Colonic mucosa (tissue), 4 donors: ENCODE data around the gene BFSP1. TPM values are rescaled to one million over a fixed set of nuclear protein-coding genes. Genes with fewer than 3 reads are reported as not detected.

Source experiments
- DNase-seq: peaks from one replicate; pipeline ENCODE4 v3.0.0-alpha.2; 2020
- H3K27ac ChIP-seq: fragments of 200-600 bp; one replicate; pipeline ENCODE4 v1.8.0; 2021
- H3K27me3 ChIP-seq: fragments of 200-600 bp; one replicate; pipeline ENCODE4 v1.8.0; 2021
- H3K36me3 ChIP-seq: fragments of 200-600 bp; one replicate; pipeline ENCODE4 v1.8.0; 2021
- H3K4me1 ChIP-seq: fragments of 200-600 bp; one replicate; pipeline ENCODE4 v1.8.0; 2021; ENCODE audit warnings: mild to moderate bottlenecking
- H3K4me3 ChIP-seq: fragments of 200-600 bp; one replicate; pipeline ENCODE4 v1.8.0; 2021
- H3K9ac ChIP-seq, 2 donors: one replicate each; pipeline ENCODE4 v1.7.0; 2013; ENCODE audit warnings: control low read depth in 2 of 2, low read depth in 2 of 2, low read length in 2 of 2
- H3K9me3 ChIP-seq: fragments of 200-600 bp; one replicate; pipeline ENCODE4 v1.8.0; 2021
- intact Hi-C: fragments of 100-400 bp; cut with DNase I; formaldehyde crosslinking; loops from one replicate; pipeline ENCODE4 v1.14.1; 2022
- total RNA-seq, 2 donors: library from RNA; stranded (reverse); fragmentation: NEBNext Ultra II Directional in 1 of 2; extraction: Animal tissue kit (Norgen Biotek cat#: 25700) in 1 of 2; gene quantifications; one replicate each; pipeline ENCODE4 v1.2.1, GENCODE V29; 2021
- TF ChIP-seq, protein P1 (sequence below): fragments of 200-600 bp; IDR thresholded peaks from one replicate; pipeline ENCODE4 v1.8.0; 2022; ENCODE audit warnings: antibody characterized with exemption, mild to moderate bottlenecking
- donor health status: healthy.
- donor health status: DM: no; HTN: no; CAD: no.
- donor health status: DM: no; HTN: no; CAD: no.

Gene BFSP1
- total RNA-seq, 2 donors from 2014 or later, result 0.50 to 0.59 TPM

DNA sequence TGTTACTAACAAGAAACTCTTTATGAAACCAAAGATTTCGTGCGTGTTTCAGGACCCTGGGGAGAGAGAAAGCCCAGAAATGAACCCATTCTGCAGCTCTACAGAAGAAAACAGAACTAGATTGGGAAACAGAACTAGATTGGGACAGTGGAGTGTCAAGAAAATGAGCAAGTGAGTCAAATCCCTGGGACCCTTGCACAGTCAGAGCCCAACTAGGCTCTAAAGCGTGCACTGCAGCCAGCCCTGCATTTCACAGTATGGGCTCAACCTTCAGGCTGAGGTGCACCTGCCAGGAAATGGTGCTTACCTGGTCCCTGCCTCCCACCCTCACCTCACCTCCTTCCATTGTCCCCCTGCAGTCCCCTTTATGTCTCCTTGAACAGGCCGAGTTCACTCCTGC, 39.7 kb downstream of the BFSP1 start:
- Histone ChIP-seq H3K36me3 (no peaks in the 10 kb centered on the region), H3K4me3 (no peak overlapping the region), H3K27me3 (no peaks in the 10 kb centered on the region), H3K9me3 (no peaks in the 10 kb centered on the region), H3K9ac (no peak overlapping the region), H3K27ac (no peak overlapping the region), H3K4me1 (no peaks in the 10 kb centered on the region)
- TF ChIP-seq, protein P1, sequence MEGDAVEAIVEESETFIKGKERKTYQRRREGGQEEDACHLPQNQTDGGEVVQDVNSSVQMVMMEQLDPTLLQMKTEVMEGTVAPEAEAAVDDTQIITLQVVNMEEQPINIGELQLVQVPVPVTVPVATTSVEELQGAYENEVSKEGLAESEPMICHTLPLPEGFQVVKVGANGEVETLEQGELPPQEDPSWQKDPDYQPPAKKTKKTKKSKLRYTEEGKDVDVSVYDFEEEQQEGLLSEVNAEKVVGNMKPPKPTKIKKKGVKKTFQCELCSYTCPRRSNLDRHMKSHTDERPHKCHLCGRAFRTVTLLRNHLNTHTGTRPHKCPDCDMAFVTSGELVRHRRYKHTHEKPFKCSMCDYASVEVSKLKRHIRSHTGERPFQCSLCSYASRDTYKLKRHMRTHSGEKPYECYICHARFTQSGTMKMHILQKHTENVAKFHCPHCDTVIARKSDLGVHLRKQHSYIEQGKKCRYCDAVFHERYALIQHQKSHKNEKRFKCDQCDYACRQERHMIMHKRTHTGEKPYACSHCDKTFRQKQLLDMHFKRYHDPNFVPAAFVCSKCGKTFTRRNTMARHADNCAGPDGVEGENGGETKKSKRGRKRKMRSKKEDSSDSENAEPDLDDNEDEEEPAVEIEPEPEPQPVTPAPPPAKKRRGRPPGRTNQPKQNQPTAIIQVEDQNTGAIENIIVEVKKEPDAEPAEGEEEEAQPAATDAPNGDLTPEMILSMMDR, result no peak
- DNase-seq, result no peak
- intact Hi-C loops, result no loop called here

DNA sequence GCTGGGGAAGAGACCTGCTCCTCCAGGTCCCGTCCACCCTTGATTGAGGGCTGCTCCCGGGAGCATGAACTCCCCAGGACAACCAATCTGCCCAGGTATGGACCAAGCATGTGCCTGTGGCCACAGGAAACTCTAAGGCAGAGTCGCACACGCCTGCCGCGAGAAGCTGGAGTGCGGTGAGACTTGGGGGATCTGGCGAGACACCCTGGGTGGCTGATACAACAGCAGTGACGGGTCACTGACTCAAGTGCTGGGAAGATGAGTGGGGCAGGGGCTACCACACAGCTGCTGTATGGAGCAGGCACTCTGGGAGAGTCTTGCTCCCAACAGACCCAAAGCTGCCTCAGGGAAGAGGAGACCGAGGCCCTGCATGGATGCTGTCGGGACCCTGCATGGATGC, 40.1 kb downstream of the BFSP1 start:
- intact Hi-C loops, result no loop called here
- Histone ChIP-seq H3K4me1 (no peaks in the 10 kb centered on the region), H3K4me3 (no peak overlapping the region), H3K27ac (no peak overlapping the region), H3K36me3 (no peaks in the 10 kb centered on the region), H3K9ac (no peak overlapping the region), H3K9me3 (no peaks in the 10 kb centered on the region), H3K27me3 (no peaks in the 10 kb centered on the region)
- DNase-seq, result no peak
- TF ChIP-seq, protein P1, result no peak

DNA sequence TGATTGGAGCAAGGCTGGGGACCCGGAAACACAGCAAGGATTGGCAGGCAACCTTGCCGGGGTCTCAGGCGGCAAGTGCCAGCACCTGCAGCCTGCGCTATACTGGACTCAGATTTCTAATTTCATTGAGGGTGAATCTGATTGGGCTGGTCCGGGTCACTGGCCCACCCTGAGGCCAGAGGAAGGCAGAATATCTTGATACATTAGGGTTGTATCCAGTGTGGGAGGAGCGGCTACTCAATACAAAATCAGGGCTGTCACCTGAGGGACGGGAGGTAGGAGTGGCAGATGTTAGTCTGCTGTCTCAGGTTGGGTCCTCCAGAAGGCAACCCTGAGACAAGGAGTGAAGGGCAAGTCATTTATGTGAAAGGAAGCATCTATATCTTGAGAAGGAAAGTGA, 40.7 kb downstream of the BFSP1 start:
- H3K27ac ChIP-seq, result no peak overlapping the region
- no peaks in the 10 kb centered on the region for H3K4me1 ChIP-seq
- H3K9ac ChIP-seq, result no peak overlapping the region
- no peak for DNase-seq
- intact Hi-C loops, result no loop called here
- H3K4me3 ChIP-seq, result no peak overlapping the region
- H3K36me3 ChIP-seq, result no peaks in the 10 kb centered on the region
- TF ChIP-seq, protein P1, result no peak
- H3K9me3 ChIP-seq, result no peaks in the 10 kb centered on the region
- no peaks in the 10 kb centered on the region for H3K27me3 ChIP-seq

DNA sequence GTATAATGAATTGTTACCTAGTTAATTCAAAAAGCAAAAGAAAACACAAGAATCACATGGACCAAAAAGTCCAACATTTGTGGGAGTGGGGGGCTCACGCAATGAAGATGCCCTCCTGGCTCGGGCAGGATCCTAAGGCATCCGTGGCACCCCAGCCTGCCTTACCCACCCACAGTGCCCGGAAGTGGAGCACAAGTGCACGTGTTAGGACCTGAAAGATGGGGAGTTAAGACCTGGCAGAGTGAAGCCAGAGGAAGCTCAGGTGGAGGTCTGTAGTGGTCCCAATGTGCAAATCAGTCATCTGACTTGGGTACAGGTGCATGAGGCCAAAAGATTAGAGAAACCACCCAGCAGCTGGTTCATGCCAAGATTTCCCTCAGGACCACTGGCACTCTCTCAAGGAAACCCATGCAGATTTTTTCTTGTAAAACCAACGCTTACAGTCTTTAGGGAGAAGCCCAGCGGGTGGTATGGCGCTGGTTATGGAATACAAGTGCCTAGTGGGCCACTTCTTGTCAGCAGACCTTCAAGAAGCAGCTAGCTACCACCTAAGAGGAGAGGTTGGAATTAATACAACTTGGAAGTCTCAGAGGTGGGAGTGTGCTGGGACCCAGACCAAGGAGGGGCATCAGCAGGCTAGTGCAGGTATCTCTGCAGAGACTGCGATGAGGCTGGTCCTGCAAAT, 42.1 kb downstream of the BFSP1 start:
- no peak for DNase-seq
- Histone ChIP-seq H3K36me3 (no peaks in the 10 kb centered on the region), H3K27me3 (no peaks in the 10 kb centered on the region), H3K4me1 (no peaks in the 10 kb centered on the region), H3K27ac (no peak overlapping the region), H3K9ac (no peak overlapping the region), H3K4me3 (no peak overlapping the region), H3K9me3 (no peaks in the 10 kb centered on the region)
- TF ChIP-seq, protein P1, result no peak
- intact Hi-C loops, result no loop called here

DNA sequence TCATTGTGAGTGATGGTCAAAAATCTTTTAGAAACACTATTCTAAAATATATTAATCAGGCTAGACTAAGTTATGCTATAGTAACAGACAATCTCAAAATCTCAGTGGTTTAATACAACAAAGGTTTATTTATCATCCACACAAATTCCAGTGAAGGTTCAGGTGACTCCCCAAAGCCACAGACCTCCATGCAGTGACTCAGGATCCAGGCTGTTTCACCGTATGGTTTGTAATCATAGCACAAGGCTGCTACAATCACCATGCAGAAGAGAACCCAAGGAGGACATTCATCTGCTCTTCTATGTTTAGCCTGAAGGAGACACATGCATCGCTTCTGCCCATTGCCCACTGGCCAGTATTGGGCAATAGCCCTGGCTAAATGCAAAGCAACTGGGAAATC, 46.2 kb downstream of the BFSP1 start:
- DNase-seq, result no peak
- Histone ChIP-seq H3K36me3 (no peaks in the 10 kb centered on the region), H3K9ac (no peak overlapping the region), H3K9me3 (no peaks in the 10 kb centered on the region), H3K27ac (no peak overlapping the region), H3K27me3 (no peaks in the 10 kb centered on the region), H3K4me3 (no peak overlapping the region), H3K4me1 (no peaks in the 10 kb centered on the region)
- TF ChIP-seq, protein P1, result no peak
- intact Hi-C loops, result no loop called here
